Fibroblast of upper back skin (primary cell): ENCODE data around the gene RHEB.

Experiments
- DNase-seq: peaks from one replicate; pipeline ENCODE4 v3.0.0-alpha.2; 2013

Gene RHEB

GRCh38 chr7:151468217-151469018 lies 51.3 kb downstream of the RHEB start:
- DNase-seq, result no peak

- DNase-seq, result no peak
These were observed 54.5 kb downstream of the RHEB start for GRCh38 chr7:151465169-151465568.

GRCh38 chr7:151462306-151462779 lies 57.4 kb downstream of the RHEB start:
- no peak for DNase-seq

GRCh38 chr7:151461942-151462230 lies 57.8 kb downstream of the RHEB start:
- DNase-seq, result no peak

GRCh38 chr7:151461096-151461941 lies 58.4 kb downstream of the RHEB start:
- no peak for DNase-seq

GRCh38 chr7:151460474-151460855 lies 59.2 kb downstream of the RHEB start:
- DNase-seq, result no peak

GRCh38 chr7:151459726-151460473 lies 59.8 kb downstream of the RHEB start:
- peak; percentile 83 for DNase-seq

- no peak for DNase-seq
These were observed 62.2 kb downstream of the RHEB start for GRCh38 chr7:151457534-151457933.

GRCh38 chr7:151456782-151457181 lies 62.9 kb downstream of the RHEB start:
- DNase-seq, result no peak

- no peak for DNase-seq
These were observed 63.4 kb downstream of the RHEB start for GRCh38 chr7:151456276-151456675.

GRCh38 chr7:151455690-151456089 lies 64.0 kb downstream of the RHEB start:
- DNase-seq, result no peak

- DNase-seq, result no peak
These were observed 64.7 kb downstream of the RHEB start for GRCh38 chr7:151454932-151455530.

GRCh38 chr7:151454305-151454704 lies 65.4 kb downstream of the RHEB start:
- peak; percentile 16 for DNase-seq

GRCh38 chr7:151453326-151453791 lies 66.3 kb downstream of the RHEB start:
- DNase-seq, result no peak

- no peak for DNase-seq
These were observed 66.9 kb downstream of the RHEB start for GRCh38 chr7:151452680-151453325.

GRCh38 chr7:151451626-151452571 lies 67.8 kb downstream of the RHEB start:
- no peak for DNase-seq

GRCh38 chr7:151451156-151451555 lies 68.5 kb downstream of the RHEB start:
- no peak for DNase-seq

GRCh38 chr7:151449990-151450389 lies 69.7 kb downstream of the RHEB start:
- DNase-seq, result no peak

GRCh38 chr7:151448261-151449252 lies 71.1 kb downstream of the RHEB start:
- peak; percentile 61 for DNase-seq

GRCh38 chr7:151447901-151448260 lies 71.8 kb downstream of the RHEB start:
- DNase-seq, result no peak
